Raji (cell line): ENCODE data around the gene CIAO2B.

Source experiments
- POLR2A ChIP-seq: IDR thresholded peaks from 2 replicates; pipeline ENCODE4 v1.6.1; 2011; ENCODE audit warnings: low read depth, low read length, control low read depth; ENCODE audit not compliant: insufficient read depth

CIAO2B gene

GRCh38 chr16:66913711-66914110 lies 20.5 kb downstream of the CIAO2B start:
- no peak for TF ChIP-seq POLR2A

GRCh38 chr16:66913081-66913480 lies 21.1 kb downstream of the CIAO2B start:
- no peak for TF ChIP-seq POLR2A

GRCh38 chr16:66911801-66912200 lies 22.4 kb downstream of the CIAO2B start:
- TF ChIP-seq POLR2A, result no peak

GRCh38 chr16:66911112-66911511 lies 23.1 kb downstream of the CIAO2B start:
- no peak for TF ChIP-seq POLR2A

- no peak for TF ChIP-seq POLR2A
Measured at GRCh38 chr16:66910175-66910940, 23.8 kb downstream of the CIAO2B start.

GRCh38 chr16:66908762-66909559 lies 25.2 kb downstream of the CIAO2B start:
- TF ChIP-seq POLR2A, result no peak

- no peak for TF ChIP-seq POLR2A
Measured at GRCh38 chr16:66908116-66908515, 26.1 kb downstream of the CIAO2B start.

GRCh38 chr16:66906916-66907836 lies 27.0 kb downstream of the CIAO2B start:
- no peak for TF ChIP-seq POLR2A

GRCh38 chr16:66905633-66906539 lies 28.3 kb downstream of the CIAO2B start:
- no peak for TF ChIP-seq POLR2A

- TF ChIP-seq POLR2A, result no peak
Measured at GRCh38 chr16:66904846-66905632, 29.2 kb downstream of the CIAO2B start.

- no peak for TF ChIP-seq POLR2A
Measured at GRCh38 chr16:66904428-66904845, 29.8 kb downstream of the CIAO2B start.

GRCh38 chr16:66903544-66904427 lies 30.4 kb downstream of the CIAO2B start:
- no peak for TF ChIP-seq POLR2A
